HUDEP-2 (cell line): ENCODE data around the gene TNFRSF6B.
"Not testable (repeated sequence)": the region's sequence is repeated elsewhere in the genome, so short reads cannot be mapped to it uniquely, and the experiment has no call there.

Experiments
- DNase-seq, 76 experiments: peaks; one replicate each; lab custom pipeline; 2025; ENCODE audit not compliant: unreplicated experiment in 76 of 76; lab: John Stamatoyannopoulos, UW

Gene TNFRSF6B

GRCh38 chr20:63706027-63706695 is 9.7 kb downstream of the TNFRSF6B start:
- no peak for DNase-seq

GRCh38 chr20:63706852-63707557 is 10.6 kb downstream of the TNFRSF6B start:
- DNase-seq = peak in 49 of 76 experiments; percentile 2 to 60 (median 27)

- peak in 72 of 76 experiments; percentile 18 to 88 (median 71) for DNase-seq
Measured at GRCh38 chr20:63707558-63708300, 11.3 kb downstream of the TNFRSF6B start, which contains the start of the genes ARFRP1 and ZGPAT. Gene ARFRP1, minus strand, starts transcription at chr20:63707976. Its CDS starts 885 bp downstream, at chr20:63707091. Gene ZGPAT, plus strand, starts transcription at chr20:63708039. Its CDS starts 542 bp downstream, at chr20:63708581.

GRCh38 chr20:63708301-63709148 is 12.1 kb downstream of the TNFRSF6B start:
- DNase-seq = no peak

- DNase-seq = no peak
Measured at GRCh38 chr20:63709149-63709527, 12.7 kb downstream of the TNFRSF6B start.

- no peak for DNase-seq
Measured at GRCh38 chr20:63711085-63711645, 14.7 kb downstream of the TNFRSF6B start.

- no peak for DNase-seq
Measured at GRCh38 chr20:63712191-63712590, 15.7 kb downstream of the TNFRSF6B start.

GRCh38 chr20:63714858-63715257 is 18.4 kb downstream of the TNFRSF6B start:
- no peak for DNase-seq

GRCh38 chr20:63718996-63719395 is 22.5 kb downstream of the TNFRSF6B start:
- DNase-seq = no peak

- not testable (repeated sequence) for DNase-seq
Measured at GRCh38 chr20:63722967-63723622, 26.6 kb downstream of the TNFRSF6B start.

- not testable (repeated sequence) for DNase-seq
Measured at GRCh38 chr20:63730189-63730733, 33.8 kb downstream of the TNFRSF6B start.

GRCh38 chr20:63731410-63731809 is 35.0 kb downstream of the TNFRSF6B start:
- DNase-seq = no peak

GRCh38 chr20:63732118-63733095 is 36.0 kb downstream of the TNFRSF6B start:
- DNase-seq = no peak

GRCh38 chr20:63733117-63733516 is 36.7 kb downstream of the TNFRSF6B start:
- no peak for DNase-seq

- DNase-seq = no peak
Measured at GRCh38 chr20:63733579-63734081, 37.2 kb downstream of the TNFRSF6B start.

- DNase-seq = no peak
Measured at GRCh38 chr20:63734111-63734945, 37.9 kb downstream of the TNFRSF6B start.
